ENCODE measurements around the gene C14orf132. TPM values are rescaled to one million over a fixed set of nuclear protein-coding genes. Genes with fewer than 3 reads are reported as not detected.

The C14orf132 gene
- total RNA-seq, 1 donor from 2014 or later, result 33.2 TPM

DNA sequence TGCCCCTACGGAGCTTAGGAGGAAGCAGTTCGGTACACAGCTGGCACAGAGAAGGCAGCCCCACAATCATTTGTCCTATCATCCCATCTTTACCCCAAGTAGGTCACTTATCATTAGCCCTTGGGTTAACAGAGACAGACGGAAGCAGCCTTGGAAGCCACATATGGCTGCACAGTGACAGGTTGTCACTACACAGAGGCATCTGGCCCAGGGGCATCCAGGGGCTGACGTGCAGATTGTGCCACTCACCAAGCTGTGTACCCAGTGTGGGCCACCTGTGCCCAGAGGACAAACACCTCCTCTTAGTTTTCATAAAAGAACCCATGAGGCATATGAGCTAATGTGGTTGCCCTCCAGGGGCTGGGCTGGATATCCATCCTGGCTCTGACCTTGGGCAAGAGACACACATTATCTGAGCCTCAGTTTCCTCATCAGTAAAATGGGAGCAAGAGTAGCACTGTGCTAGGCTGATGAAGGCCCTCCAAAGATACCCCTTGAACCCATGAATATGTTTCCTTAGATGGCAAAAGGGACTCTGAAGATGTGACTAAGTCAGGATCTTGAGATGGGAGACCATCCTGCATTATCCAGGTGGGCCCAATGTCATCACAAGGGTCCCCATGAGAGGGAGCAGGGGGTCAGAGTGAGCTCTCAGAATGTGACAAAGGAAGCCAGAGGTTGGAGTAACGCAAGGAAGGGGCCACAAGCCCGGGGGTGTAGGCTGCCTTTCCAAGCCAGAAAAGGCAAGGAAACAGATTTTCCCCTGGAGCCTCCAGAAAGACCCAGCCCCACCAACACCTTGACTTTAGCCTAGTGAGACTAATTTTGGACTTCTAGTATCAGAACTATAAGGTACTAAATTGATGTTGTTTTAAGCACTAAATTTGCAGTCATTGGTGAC is 64.6 kb downstream of the C14orf132 start:
- Mint-ChIP-seq H3K27me3 (ENCODE audit: low read depth) (peaks cover 21% of the 10 kb centered on the region), H3K27ac (ENCODE audit: unreplicated experiment) (no peak overlapping the region), H3K9me3 (ENCODE audit: low read depth) (no peaks in the 10 kb centered on the region), H3K36me3 (ENCODE audit: low read depth) (no peaks in the 10 kb centered on the region), H3K4me1 (ENCODE audit: low read depth) (peaks cover 19% of the 10 kb centered on the region), H3K4me3 (ENCODE audit: unreplicated experiment) (no peak overlapping the region)
- TF ChIP-seq, protein P1, sequence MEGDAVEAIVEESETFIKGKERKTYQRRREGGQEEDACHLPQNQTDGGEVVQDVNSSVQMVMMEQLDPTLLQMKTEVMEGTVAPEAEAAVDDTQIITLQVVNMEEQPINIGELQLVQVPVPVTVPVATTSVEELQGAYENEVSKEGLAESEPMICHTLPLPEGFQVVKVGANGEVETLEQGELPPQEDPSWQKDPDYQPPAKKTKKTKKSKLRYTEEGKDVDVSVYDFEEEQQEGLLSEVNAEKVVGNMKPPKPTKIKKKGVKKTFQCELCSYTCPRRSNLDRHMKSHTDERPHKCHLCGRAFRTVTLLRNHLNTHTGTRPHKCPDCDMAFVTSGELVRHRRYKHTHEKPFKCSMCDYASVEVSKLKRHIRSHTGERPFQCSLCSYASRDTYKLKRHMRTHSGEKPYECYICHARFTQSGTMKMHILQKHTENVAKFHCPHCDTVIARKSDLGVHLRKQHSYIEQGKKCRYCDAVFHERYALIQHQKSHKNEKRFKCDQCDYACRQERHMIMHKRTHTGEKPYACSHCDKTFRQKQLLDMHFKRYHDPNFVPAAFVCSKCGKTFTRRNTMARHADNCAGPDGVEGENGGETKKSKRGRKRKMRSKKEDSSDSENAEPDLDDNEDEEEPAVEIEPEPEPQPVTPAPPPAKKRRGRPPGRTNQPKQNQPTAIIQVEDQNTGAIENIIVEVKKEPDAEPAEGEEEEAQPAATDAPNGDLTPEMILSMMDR (IDR thresholded peaks at IDR 0.05), result no peak
- no peak for DNase-seq (ENCODE audit: low spot score)

DNA sequence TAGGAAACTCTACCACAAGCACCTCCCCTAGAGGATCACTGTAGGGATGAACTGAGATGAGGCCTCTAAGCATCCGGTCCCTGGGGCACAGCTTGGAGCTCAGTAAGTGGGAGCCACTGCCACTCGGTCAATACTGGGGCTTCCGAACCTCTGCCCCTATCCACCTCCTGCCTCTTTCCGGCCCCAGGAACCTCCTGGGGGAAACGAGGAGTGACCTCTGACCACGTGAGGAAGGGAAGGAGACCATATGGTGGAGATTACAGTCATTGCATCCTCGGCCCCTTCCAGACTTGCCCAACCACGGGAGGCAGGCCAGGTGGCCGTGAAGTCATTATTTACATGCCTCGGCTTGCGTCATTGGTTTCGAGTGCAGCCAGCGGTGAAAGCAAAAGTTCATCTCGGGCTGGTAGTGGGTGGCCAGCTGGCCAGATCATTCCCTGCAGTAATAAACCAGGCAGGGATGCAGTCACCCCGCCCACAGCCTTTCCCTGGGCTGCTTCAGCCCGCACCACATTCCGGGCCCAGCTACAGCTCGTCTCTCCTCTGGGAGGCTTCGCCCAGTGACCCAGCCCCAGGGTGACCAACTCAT is 65.4 kb downstream of the C14orf132 start:
- peaks cover 24% of the 10 kb centered on the region for H3K27me3 Mint-ChIP-seq (ENCODE audit: low read depth)
- TF ChIP-seq, protein P1 (IDR thresholded peaks at IDR 0.05), result no peak
- peaks cover 18% of the 10 kb centered on the region for H3K4me1 Mint-ChIP-seq (ENCODE audit: low read depth)
- no peaks in the 10 kb centered on the region for H3K9me3 Mint-ChIP-seq (ENCODE audit: low read depth)
- H3K27ac Mint-ChIP-seq (ENCODE audit: unreplicated experiment), result peak overlapping the region; percentile 17
- H3K36me3 Mint-ChIP-seq (ENCODE audit: low read depth), result no peaks in the 10 kb centered on the region
- no peak overlapping the region for H3K4me3 Mint-ChIP-seq (ENCODE audit: unreplicated experiment)
- DNase-seq (ENCODE audit: low spot score), result no peak

- TF ChIP-seq, protein P1 (IDR thresholded peaks at IDR 0.05), result no peak
- Mint-ChIP-seq H3K4me3 (ENCODE audit: unreplicated experiment) (no peak overlapping the region), H3K36me3 (ENCODE audit: low read depth) (no peaks in the 10 kb centered on the region), H3K27me3 (ENCODE audit: low read depth) (peaks cover 30% of the 10 kb centered on the region), H3K27ac (ENCODE audit: unreplicated experiment) (no peak overlapping the region), H3K4me1 (ENCODE audit: low read depth) (peaks cover 18% of the 10 kb centered on the region), H3K9me3 (ENCODE audit: low read depth) (no peaks in the 10 kb centered on the region)
- DNase-seq (ENCODE audit: low spot score), result no peak
Measured at GRCh38 chr14:96105089-96105925, 66.1 kb downstream of the C14orf132 start.

- TF ChIP-seq, protein P1 (IDR thresholded peaks at IDR 0.05), result no peak
- H3K27ac Mint-ChIP-seq (ENCODE audit: unreplicated experiment), result no peak overlapping the region
- H3K4me1 Mint-ChIP-seq (ENCODE audit: low read depth), result peaks cover 11% of the 10 kb centered on the region
- no peak for DNase-seq (ENCODE audit: low spot score)
- H3K4me3 Mint-ChIP-seq (ENCODE audit: unreplicated experiment), result no peak overlapping the region
- H3K9me3 Mint-ChIP-seq (ENCODE audit: low read depth), result no peaks in the 10 kb centered on the region
- H3K36me3 Mint-ChIP-seq (ENCODE audit: low read depth), result no peaks in the 10 kb centered on the region
- peaks cover 36% of the 10 kb centered on the region for H3K27me3 Mint-ChIP-seq (ENCODE audit: low read depth)
Measured at GRCh38 chr14:96105926-96106441, 66.8 kb downstream of the C14orf132 start.

- Mint-ChIP-seq H3K9me3 (ENCODE audit: low read depth) (no peaks in the 10 kb centered on the region), H3K27me3 (ENCODE audit: low read depth) (peaks cover 39% of the 10 kb centered on the region), H3K4me3 (ENCODE audit: unreplicated experiment) (no peak overlapping the region), H3K36me3 (ENCODE audit: low read depth) (no peaks in the 10 kb centered on the region), H3K27ac (ENCODE audit: unreplicated experiment) (no peak overlapping the region), H3K4me1 (ENCODE audit: low read depth) (peaks cover 9% of the 10 kb centered on the region)
- TF ChIP-seq, protein P1 (IDR thresholded peaks at IDR 0.05), result no peak
- DNase-seq (ENCODE audit: low spot score), result no peak
Measured at GRCh38 chr14:96106891-96107290, 67.7 kb downstream of the C14orf132 start.
